ENCODE data around the gene USP12.
"Not testable (repeated sequence)": the region's sequence is repeated elsewhere in the genome, so short reads cannot be mapped to it uniquely, and the experiment has no call there.

The USP12 gene

DNA sequence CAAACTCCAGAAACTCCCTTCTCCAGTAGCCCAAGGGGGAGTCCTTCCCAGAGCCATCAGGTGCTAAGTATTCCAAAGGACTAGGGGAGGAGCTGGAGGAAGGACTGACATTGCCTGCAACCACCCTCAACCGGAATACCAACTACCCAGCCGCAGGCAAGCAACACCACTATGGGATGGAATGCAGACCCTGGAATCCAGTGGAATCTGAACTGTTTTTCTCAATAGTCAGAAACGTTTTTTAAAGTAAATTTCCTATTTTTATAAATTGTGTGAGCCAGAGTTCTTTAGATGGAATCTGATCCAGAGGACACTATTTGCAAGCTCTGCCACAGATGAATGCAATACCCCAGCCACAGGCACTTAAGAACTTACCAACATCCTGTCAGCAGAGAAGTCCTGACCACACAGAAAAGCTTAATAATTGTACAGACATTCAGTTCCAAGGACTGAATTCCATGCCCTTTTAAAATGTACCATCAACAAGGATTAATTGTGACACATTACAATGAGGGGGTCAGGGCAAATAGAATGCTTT is 92.1 kb downstream of the USP12 start:
- DNase-seq (ENCODE audit: low read depth): no peak

DNA sequence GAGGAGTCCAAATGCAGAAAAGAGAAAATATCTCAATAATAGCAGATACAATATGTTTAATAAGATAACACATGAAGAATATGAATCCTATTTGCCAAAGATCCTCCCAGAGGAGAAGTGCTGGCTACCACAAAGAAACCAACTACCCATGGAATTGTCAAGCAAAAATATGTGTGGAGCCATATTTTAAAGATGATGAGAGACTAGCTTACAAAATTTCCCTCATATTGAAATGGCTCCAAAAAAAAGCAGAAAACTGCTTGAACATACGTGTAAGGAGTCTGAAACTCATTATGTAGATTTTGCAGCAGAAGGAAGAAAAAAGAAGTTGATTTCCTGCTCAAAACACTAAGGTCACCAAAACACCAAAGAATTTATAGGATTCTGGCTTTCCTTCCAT is 94.2 kb downstream of the USP12 start:
- no peak for DNase-seq (ENCODE audit: low read depth)

DNA sequence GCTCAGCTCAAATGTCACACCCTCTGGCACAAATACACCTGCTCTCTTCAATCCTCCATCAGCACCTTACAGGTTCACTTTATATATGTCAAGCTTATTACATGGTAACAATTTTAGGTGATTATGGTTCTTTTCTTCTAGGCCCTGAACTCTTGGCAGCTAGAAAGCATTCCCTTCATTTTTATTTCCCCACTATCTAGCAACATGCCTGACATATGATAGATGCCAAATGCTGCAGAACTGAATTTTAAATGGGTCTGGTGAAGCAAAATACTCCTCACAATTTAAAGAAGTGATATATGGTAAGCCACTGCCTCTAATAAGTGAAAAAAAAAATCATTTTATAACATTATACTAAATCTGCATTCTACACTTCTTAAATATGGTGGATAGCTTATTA is 95.2 kb downstream of the USP12 start:
- DNase-seq (ENCODE audit: low read depth): no peak

DNA sequence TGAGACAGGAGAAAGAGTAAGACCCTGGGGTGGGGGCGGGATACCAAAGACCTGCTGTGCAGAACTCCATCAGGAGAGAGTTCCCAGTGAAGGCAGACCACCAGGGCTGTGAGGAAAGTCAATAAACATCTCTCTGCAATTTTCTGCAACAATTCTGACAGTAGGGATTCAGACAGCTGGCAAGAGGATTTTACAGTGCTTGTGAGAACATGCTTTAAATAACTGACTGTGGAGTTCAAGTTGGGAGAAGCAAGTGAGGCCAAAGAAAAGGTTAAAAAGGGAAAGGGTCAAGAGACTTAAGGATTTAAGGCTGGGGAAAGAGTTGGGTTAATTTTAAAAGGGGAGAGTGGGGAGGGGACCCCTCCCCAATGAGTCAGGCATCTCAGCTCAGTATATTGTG is 98.4 kb downstream of the USP12 start:
- no peak for DNase-seq (ENCODE audit: low read depth)

DNA sequence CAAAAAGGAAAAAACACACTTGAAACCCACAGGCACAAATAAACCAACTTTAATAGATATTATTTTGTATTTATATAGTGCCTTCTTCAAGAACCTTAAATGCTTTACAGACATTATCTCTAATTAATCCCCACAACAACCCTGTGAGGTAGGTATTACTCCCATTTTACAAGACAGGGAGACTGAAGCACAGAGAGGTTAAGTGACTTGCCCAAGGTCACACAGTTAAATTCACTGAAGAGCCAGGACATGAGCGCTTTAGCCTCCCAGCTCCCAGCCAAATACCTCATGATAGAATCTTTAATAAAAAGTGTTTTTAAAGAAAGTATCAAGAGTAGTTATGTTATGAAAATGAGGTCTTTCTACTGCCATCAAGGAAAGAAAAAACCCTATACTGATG is 105.5 kb downstream of the USP12 start:
- DNase-seq (ENCODE audit: low read depth): not testable (repeated sequence)

DNA sequence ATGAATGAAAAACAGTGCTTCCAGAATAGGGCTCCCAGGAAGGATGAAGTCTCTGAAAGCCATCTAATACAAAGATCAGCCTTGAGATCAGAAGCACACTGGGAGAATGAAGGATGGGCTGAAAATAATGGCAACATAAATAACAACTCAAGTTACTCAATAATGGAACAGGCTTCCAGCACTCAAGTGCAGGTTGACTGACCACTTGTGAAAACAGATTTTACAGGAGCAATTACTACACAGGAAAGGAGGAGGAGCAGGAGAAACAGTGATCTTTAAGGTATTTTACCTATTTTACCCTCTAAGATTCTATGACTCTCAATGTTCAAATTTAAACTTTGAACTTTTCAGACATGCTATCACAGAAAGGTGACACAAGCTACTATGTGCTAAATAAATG is 106.0 kb downstream of the USP12 start:
- DNase-seq (ENCODE audit: low read depth): no peak

DNA sequence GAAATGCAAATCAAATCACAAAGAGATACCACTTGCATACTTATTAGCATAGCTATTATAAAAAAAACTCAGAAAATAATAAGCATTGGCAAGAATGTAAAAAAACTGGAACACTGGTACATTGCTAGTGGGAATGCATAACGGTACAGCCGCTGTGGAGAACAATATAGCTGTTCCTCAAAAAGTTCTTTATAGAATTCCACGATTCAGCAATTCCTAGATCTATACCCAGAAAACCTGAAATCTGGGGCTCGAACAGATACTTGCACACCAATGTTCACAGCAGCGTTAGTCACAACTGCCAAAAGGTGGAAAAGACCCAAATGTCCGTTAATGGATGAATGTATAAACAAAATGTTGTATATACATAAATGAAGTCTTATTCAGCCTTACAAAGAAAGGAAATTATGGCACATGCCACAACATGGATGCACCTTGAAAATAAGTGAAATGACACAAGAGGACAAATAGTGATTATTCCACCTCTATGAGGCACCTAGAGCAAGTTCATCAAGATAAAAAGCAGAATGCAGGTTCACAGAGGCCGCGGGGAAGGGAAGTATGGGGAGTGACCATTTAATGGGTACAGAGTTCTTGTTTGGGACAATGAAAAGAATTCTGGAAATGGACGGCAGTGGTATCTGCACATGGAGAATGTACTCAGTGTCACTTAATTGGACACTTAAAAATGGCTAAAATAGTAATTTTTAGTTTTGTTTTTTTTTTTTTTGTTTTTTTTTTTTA is 107.2 kb downstream of the USP12 start:
- DNase-seq (ENCODE audit: low read depth): no peak

DNA sequence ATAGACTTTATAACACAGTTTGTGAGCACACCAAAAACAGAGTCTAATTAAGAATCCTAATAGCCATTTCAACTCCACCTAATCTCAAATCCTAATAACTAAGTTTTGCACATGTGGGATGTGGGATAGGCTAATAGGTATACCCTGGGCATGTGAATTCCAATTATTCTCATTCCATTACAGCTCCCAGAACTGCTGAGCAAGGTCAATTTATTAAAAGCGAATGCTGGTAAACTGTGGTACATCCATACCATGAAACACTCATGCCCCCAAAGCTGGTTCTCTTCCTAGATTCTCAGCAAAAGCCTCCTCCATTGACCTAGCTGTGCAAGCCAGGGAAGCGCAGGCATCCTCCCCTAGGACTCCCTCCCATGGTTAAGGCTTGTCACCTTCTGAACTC is 113.8 kb downstream of the USP12 start:
- no peak for DNase-seq (ENCODE audit: low read depth)

DNA sequence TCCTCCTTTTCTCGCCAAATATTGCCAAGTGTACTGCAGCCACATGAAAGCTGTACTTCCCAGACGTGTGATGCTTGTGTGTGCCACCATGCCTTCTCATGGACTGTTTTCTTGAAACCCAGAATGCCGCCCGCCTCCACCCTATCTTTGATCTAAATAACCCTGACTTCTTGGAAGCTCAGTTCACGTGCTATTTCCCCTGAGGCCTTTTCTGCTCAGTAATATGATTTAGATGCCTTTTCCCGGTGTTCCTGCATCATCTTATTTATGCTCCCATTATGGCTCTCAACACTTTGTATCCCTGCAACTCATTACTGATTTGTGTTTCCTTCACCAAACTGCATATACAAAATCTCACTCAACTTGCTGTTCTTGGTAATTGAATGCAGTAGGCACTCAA is 116.1 kb downstream of the USP12 start:
- no peak for DNase-seq (ENCODE audit: low read depth)

DNA sequence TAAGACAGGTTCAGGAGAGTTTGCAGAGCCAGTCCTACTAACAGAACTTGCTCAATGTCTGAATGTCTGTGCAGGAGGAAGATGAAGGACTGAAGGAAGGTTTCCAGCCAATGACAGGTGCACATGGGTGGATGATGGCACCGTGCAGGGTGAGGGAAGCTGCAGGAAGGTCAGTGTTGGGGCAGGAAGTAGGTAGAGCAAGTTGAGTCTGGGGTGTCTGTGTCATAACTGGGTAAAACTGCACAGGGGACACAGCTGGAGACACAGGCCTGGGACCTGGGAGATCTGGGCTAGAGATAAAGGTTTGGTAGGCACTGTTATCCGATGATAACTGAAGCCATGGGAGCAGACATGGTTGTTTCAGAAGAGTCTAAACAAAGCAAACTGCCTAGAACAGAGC is 116.9 kb downstream of the USP12 start:
- DNase-seq (ENCODE audit: low read depth): no peak

DNA sequence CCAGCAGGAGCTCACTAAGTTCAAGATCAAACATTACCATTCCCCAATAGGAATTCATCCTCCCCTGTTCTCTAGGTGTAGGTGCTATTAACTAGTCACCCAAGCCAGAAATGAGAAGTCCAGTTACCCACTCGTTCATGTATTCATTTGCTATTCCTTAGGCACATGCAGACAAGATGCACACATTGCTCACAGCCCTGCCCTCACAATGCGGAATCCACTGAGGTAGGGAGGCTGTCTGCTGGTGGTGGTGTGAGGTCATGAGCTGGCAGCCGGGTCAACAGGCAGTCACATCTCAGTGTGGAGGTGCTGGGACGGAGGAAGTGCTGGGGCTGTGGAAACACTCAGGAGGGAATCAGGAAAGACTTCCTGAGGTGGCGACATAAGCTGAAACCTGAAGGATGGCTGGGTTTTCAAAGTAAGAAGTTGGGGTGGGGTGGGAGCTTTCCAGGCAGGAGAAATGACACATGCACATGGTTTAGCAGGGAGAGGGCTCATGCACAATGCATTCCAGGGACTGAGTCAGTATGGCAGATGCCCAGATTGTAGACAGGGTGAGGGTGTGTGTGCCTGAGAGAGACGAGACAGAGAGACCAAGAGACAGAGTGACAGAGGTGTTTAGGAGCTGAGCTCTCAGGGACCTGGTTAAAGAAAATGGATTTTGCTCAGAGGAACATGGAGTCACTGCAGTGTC is 117.6 kb downstream of the USP12 start:
- no peak for DNase-seq (ENCODE audit: low read depth)

DNA sequence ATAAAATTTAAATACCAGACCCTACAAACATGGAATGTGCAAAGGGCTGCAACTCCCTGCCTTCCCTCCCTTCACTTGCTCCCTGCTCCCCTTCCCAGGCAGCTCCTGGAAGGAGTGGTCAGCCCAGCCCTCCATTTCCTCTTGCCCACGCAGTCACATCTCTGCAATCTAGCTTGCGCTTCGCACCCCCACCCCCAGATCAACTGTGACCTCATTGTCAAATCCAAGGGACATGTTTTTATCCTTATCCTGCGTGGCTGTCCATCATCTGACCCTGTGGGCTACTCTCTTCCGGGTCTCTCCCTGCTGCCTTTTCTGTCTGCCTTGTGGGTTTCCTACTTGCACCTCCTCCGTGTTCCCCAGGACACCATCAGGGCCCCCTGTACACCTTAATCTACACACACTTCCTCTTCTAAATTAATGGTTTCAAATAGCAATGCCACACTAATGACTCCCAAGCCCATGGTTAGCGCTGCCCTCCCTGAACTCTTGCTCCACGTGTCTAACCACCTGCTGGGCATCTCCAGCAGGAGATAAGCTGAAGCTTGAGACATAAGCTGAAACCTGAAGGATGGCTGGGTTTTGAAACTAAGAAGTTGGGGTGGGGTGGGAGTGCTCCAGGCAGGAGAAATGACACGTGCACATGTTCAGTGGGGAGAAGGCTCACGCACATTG is 118.3 kb downstream of the USP12 start:
- DNase-seq (ENCODE audit: low read depth): no peak

DNA sequence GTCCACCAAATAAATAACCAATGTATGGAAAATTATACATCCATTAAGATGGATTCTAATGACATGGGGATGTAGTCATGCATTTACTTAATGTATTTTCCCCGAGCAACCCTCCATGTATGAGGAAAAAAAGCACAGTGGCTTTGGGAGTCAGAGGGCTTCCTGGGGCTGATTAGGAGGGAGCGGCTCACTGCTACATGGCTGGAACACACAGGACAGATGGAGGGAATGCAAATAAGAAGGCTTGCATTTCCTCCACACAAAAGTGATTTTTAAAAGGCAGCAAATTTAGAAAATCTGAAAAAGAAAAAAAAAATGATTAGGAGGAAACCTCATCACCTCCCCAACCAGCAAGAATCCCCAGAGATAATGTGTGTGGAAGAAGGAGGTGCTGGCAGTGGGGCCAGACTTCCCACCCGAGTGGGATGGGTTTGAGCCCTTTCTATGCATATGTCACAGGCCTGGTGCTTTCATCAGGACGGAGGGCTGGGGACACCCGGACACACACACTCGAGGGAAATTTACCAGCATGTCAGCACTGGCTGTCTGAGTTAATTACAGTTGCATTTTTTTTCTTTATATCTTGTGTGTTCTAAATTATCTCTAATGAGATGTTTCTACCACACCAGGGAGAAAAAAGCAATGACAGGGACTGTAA is 118.9 kb downstream of the USP12 start:
- no peak for DNase-seq (ENCODE audit: low read depth)

DNA sequence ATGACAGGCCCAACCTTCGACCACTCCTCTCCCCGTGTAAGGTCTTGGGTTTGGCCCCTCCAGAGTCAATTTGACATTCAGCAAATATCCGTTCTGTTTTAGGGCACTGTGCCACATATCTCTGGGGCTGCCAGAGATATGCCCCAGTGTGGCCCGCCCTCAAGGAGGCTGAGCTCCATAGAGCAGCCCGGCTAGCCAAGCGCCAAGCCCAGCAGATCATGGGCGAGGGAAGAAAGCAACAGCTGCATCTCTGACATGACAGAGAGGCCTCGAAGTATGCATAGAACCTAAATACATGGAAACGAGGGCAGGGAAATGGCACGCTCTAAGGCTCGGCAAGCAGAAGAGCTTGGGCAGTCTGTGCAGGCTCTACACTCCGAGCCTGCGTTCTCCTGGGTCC is 124.5 kb downstream of the USP12 start:
- DNase-seq (ENCODE audit: low read depth): no peak

DNA sequence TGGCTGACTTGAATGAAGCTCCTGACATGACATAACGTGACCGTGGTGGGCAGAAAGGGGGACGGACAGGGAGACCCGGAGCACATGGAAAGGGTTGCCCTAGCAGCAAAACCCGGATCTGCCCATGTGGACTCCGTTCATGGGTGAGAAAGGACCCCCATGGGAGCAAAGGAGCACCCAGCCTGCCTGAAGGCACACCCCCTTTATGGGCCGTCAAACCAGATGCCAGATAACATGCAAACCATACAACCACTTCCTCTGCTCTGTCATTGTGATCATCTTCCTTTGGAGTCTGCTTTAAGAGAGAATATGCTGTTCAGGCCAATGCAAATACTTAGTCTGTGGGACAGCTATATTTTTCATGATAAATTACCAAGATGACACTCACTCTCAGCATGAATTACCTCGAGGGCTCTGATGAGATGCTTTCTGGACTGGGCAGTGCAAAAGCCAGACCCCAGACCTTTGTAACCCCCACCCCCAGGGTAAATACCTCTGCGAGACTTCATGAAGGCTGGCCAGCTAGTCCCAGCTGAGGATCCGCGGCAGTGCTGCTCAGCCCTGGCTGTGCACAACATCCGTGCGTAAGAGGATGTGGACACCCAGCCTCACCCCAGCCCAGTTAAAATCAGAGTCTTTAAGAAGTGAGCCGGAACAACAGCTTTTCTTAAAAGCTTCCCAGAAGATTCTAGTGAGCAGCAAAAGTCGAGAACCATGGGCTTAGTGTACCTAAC is 126.6 kb downstream of the USP12 start:
- DNase-seq (ENCODE audit: low read depth): no peak

DNA sequence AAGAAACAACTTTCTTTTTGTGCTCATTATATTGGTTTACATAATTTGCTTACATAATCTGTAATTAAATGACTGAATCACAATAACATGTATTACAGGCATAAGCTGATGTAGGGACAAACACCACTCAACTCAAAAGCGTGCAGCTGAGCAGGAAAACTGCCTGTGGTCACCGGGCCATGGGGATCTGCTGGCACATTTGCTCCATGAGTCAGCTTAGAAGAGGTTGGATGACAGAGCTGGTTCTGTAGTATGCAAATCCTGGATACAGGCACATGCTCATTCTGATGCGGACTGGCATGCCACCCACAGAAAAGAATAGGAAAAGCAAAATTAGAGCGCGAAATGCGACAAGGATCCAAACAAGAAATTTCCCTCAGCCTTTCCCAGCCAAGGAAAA is 128.6 kb downstream of the USP12 start:
- no peak for DNase-seq (ENCODE audit: low read depth)

DNA sequence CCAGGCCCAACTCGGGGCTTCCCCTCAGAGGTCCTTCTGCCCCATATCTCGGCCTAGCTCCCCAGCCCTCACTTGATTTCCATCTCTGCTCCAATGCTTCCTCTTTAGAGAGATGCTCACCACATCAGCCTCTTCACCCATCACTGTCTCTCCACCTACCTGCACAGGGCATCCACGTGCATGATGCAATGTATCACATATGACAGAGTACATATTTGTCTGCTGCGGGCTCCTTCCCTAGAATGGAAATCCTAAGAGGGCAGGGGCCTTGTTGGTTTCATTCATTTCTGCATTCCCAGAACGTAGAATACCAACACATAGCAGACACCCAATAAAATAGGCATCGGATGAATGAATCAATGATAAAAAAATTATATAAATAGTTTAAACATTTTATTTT is 130.3 kb downstream of the USP12 start:
- DNase-seq (ENCODE audit: low read depth): no peak

DNA sequence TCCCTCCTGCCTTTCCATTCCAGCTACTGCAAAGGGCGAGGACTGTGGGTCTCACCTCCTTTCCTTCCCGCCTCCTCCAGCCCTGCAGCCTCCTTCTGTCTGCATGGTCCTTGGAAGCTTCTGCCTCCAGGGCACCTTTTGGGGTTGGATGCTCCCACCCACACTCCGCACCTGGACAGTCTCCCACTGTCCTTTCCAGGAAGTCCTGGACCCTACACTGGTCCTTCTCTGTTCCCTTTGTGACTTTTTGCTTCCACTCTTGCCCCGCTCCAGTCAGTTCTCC is 130.8 kb downstream of the USP12 start:
- DNase-seq (ENCODE audit: low read depth): no peak

DNA sequence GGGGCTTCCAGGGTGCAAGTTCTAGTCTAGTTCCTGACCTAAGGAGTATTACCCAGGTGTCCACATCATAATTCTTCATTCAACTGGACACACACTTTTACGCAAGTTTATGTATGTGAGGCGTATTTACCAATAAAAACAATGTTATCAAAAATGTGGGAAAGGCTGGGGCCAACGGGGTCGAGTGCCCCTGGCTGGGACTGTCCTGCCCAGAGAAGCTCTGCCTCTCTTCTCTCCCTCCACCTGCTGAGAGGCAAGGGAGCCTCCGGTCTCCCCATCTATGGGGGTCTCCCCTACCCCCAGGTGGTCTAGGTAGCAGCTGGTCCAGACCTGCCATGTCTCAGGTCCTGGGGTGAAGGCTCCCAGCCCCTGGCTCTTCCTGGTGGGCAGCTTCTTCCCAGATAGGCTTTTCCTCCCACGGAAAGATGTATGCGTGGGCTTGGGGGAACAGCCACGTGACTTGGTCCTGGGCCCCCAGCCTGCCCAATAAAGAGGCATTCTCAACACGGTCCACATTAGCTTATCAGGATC is 132.4 kb downstream of the USP12 start:
- DNase-seq (ENCODE audit: low read depth): no peak

DNA sequence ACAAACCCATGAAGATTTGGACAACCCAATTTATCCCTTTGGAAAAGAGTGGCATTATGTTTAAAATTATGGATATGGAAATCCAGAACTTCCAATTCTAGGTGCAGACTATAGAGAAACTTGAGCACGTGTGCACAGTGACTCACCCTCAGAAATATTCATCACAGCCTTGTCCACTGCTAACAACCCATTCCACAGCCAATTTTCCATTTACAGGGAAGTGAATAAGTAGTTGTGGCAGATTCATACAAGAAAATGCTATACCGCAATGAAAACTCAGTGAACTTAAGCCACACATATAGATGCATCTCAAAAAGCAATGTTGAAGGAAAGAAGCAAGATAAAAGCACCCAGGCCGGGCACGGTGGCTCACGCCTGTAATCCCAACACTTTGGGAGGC is 133.3 kb downstream of the USP12 start:
- no peak for DNase-seq (ENCODE audit: low read depth)

DNA sequence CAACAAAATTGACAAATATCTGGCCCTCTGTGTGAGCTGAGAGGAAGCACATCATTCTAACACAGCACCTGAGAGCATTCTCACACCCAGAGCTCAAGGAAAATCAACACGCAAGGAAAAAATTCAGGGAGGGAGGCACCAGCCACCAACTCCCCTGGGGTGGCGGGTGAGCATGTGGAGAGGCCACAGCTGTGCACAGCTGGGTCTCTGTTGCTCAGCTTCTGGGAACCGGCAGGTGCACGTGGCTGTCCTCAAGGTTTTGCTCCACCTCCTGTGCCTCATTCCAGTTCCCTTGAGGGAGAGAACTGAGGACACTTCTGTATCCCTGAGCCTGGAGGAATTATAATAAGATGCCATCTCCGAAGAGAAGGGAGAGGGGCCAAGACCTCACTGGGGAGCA is 134.0 kb downstream of the USP12 start:
- no peak for DNase-seq (ENCODE audit: low read depth)

DNA sequence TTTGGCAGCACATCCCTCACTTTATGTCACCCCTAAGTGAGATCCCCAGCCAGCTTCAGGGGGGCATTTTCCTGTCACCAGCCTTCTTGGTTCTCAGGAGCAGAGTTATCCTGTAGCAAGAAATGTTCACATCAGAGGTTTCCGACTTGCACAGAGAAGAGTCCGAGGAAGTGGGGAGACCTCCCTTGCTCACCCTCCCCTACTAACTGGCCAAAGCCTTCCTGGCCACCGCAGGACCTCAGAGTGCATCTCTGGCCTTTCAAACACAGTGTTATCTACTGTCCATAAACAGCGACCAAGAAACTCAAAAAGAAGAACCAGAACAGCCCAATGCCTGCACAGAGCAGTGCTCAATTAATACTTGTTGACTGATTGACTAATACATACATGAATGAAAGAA is 134.4 kb downstream of the USP12 start:
- DNase-seq (ENCODE audit: low read depth): no peak
